Sigmoid colon (tissue), 4 donors: Measurements from ENCODE around the gene VSTM2L.

Source experiments
- CTCF ChIP-seq, 4 experiments: fragments of 450-650 bp in 3 of 4; fragments of 200-600 bp in 1 of 4; IDR thresholded peaks; one replicate each; pipeline ENCODE4 v1.5.1; 2016 to 2019; ENCODE audit warnings: antibody characterized with exemption in 4 of 4, mild to moderate bottlenecking in 3 of 4, moderate library complexity in 2 of 4
- POLR2A ChIP-seq, 2 donors: fragments of 450-650 bp; IDR thresholded peaks; one replicate each; pipeline ENCODE4 v1.6.1; 2016; ENCODE audit warnings: antibody characterized with exemption in 2 of 2, mild to moderate bottlenecking in 2 of 2, moderate library complexity in 2 of 2
- POLR2AphosphoS5 ChIP-seq, 4 donors: sonication (generic); formaldehyde crosslinking; IDR thresholded peaks; one replicate each; pipeline ENCODE4 v1.6.1; 2017; ENCODE audit warnings: antibody characterized with exemption in 4 of 4

GRCh38 chr20:37905671-37906613 is 3.0 kb downstream of the VSTM2L start:
- TF ChIP-seq CTCF (IDR thresholded peaks at IDR 0.05) (no peak), POLR2A (IDR thresholded peaks at IDR 0.05) (no peak), POLR2AphosphoS5 (IDR thresholded peaks at IDR 0.05) (no peak)
